Amygdala (tissue), 56 donors: ENCODE data around the gene PTPRD.
A peak's percentile ranks its signal among the peaks of the same experiment; 100 is the strongest.

Source experiments
- DNase-seq, 56 donors: peaks; one replicate each; lab custom pipeline; 2025; lab: John Stamatoyannopoulos, UW

PTPRD gene

DNA sequence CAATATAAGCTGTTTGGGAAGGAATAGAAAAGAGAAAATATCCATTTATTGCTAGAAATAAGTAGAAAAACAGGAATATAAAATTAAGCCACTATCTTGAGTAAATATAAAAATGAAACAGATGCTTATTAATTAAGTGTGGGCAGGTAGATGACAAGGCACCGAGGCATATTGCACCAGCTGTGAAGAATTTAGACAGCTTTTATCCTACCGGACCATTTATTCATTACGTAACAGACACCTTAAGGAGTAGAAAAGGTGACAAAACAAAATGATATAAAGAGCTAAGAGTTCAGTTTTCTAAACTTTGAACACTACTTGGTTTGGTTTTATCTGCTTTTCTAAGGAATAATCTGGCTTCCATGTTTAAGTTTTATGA, 404.1 kb downstream of the PTPRD start:
- no peak for DNase-seq

DNA sequence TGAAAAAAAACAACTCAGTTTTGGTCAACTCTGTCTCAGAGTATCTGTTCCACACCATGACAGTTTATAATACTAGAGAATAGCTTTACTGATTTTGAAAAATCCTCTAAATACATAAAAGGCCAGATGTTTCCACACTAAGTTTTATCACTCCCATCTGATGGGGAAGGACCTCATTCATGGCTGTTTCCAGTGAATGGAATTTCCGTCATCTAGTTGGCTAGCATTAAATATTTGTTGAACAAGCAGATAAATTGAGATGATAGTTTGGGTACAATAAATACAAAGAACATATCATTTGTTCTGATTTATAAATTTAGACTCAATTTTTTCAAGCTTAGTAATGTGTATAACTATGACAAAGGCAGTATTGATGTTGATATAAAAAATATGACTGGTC, 408.5 kb downstream of the PTPRD start:
- DNase-seq: no peak

DNA sequence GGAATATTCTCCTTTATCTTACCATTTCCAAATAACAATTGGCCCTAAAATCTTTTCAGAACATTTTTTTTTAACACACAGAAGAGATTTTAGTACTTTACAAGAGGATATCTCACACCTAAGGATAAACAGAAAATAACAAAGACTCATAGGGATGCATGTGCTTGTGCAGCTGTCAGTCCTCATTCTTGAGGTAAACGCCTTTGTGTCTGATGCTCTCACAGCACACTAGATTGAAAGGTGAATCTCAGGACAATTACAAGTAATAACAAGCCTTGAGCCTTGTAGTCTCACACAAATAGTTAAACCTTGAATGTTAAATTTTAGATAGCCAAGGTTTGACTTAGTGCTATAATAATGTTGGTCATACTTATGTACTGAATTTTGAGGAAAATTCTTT, 439.2 kb downstream of the PTPRD start:
- no peak for DNase-seq

DNA sequence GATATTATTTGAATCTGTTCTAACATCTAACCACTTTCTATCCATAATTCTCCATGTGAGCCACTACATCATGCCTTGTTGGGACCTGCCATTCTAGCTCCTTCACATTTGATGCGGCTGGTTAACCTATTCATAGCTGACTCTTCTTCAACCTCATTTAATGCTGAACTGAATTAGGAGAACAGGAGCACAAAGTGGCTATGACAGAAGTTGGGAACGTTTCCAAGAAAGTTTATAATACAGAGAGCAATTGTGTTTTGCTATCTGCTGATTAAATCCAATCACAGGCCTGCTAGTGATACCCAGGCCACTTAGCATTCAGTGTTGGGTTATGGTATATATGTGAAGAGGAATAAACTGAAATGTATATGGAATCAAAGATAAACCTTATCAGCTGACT, 440.3 kb downstream of the PTPRD start:
- no peak for DNase-seq

DNA sequence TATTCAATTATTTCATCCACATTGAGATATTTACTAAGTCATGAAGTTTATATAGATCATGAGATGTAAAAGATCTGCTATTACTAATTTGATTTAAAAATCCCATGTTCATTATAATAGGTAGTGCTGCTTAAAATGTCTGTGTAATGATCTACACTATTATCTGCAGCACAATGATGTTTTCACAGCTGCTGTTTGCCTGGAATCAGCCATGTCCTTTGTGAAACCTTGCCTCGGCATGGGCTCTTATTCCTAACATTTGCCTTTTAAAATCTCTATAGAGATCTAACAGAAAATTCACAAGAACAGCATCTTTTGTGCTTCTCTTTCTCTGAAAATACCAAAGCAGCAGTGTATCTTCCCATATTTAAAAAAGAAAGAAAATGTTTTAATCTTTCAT, 444.6 kb downstream of the PTPRD start:
- no peak for DNase-seq

DNA sequence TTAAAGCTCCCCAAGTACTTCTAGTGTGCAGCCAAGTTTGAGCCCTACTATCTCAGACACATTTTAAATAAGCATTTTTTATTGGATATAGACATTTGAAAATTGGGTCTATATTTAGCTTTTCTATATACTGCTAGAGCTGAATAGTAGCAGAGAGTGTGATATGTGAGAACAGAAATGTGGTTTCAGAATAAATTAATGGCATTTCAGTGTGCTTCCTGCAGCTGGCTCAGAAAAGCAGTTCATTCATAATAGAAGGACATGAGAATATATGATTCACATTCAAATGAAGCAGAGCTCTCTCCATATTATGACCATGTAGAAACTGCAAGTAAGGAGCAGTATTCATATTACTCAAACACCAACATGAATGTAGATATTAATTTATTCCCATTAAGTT, 464.0 kb downstream of the PTPRD start:
- no peak for DNase-seq

DNA sequence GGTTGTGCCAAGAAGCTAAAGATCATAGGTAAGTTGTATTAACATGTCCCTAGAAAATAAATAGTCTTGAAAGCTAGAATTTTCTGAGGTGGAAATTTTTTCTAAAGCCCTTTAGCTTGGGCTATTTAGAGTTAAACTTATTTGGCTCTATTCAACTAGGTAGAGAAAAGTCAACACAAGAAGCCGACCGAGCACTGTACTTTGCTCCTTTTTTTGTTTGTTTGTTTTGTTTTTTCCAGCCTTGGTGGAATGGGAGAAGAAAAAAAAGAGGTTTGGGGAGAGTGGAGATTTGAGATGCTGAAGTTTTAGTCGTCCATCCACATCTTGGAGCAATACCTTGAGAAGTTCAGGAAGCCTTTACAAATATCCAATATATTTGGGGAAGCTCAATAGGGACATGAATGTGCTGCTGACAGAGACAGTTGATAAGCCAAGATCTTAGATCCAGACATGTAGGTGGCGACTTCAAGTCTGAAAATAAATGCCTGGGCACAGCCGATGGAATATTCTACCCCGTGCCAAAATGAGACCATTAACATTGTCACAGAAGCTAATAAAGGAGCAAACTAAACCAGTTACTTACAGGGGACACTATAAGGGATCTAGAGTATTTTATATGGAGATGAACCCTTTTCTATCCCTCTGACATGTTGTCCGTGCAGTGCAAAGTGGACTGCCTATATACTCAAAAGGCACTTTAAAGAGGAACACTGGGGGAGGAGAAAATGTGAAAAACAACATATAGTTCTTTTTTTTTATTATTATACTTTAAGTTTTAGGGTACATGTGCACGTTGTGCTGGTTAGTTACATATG, 466.1 kb downstream of the PTPRD start:
- no peak for DNase-seq

DNA sequence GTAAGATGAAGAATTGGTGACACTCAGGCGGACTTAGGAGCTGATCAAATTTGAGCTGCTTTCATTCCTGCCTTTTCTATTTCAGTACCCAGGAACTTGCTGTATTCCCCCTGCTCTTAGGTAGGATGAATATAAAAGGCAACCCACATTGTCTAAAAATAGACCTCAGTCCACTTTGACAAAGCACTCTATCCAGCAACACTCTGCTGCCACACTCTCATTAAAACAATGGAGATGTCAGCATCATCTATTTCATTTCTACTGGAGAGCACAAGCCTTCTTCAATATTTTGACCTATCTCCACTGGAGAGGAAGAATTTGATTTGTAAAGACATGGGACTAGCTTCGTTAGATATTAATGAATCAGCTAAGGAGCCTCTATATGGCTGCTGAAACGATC, 468.4 kb downstream of the PTPRD start:
- DNase-seq: no peak

DNA sequence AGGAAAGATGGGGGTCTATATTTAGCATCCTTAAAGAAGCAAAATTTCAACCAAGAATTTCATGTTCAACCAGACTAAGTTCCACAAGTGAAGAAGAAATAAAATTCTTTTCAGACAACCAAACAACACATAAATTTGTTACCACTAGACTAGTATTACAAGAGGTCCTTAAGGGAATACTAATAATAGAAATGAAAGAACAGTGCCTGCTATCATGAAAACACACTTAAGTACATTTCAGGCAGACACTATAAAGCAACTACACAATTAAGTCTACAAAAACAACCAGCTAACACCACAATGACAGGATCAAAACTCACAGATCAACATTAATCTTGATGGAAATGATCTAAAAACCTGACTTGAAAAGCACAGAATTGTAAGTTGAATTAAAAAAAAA, 477.2 kb downstream of the PTPRD start:
- DNase-seq: no peak

DNA sequence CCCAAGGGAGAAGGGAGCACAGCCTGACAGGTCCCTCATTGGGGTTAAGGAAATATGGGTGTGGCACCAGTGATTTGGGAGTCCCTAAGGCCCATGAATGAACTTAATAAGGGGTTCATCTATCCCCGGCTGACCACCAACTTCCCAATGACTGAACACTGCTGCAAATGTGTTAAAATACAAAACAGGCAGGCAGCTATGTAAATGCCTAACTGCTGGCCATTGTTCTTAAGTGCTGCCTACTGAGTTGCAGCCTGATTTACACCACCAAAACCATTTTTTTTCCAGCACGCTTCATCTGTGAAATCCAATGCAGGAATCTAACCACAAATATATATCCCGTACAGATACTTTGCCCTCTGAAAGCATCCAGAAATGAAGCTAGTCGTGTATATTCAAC, 478.5 kb downstream of the PTPRD start:
- DNase-seq: no peak

DNA sequence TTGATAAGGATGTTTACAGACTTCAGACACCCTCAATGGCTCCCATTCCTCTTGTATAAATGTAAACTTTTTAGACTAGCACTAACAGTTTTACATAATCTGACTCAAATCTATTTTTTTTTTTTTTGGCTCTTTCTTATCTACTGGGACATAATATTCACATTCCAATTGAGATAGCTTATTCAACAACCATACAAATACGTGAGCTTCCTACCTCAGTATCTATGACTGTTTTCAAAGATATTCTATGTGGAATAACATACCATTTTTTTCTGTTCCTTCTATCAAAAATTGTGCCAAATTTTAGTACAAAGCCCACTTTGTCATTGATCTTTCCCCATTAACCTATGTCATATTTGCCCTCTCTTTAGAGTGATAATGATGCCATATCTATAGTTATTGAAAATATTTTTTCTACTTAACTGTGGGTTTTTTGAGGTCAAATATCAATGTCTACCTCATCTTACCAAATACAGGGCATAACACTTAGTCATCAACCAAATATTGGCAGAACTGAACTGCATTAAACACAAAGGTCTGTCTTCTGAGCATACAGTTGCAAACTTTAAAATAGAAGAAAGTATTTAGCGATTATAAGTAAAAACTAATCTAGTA, 482.6 kb downstream of the PTPRD start:
- DNase-seq: no peak

DNA sequence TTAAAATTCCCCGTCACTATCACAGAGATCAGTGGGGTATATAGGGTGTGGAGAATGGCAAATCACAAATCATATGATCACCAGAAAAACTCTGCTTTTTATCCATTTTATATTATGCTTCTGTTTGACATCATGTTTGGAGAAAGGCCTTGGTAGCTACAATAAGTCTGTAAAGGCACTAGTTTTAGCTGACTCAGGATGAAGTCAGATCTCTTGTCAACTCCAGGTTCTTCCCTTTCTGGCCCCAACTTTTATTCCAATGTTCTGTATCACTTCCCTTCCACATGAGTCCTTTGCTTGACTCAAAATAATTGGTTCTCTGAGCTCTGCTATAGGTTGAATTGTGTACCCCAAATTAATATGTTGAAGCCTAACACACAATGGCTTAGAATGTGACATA, 484.9 kb downstream of the PTPRD start:
- no peak for DNase-seq

DNA sequence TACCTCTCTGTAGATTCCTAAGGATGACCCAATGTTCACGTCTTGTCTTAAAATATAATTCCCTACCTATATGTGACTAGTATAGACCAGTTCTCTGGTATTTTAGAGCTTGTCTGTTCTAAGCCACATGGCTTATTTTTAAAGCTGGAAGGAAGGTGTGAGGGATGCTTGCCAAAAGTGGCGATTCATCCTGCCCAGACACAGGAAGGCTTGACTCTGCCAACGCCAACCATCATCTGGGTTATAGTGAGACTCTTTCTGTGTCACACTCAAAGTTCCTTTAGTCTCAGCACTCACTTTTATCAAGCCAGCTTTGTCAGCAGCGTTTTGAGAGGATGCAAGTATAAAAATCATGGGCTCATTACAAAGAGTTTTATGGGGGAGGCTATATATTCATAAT, 500.0 kb downstream of the PTPRD start:
- DNase-seq: peak in 1 of 56 donors; percentile 0

DNA sequence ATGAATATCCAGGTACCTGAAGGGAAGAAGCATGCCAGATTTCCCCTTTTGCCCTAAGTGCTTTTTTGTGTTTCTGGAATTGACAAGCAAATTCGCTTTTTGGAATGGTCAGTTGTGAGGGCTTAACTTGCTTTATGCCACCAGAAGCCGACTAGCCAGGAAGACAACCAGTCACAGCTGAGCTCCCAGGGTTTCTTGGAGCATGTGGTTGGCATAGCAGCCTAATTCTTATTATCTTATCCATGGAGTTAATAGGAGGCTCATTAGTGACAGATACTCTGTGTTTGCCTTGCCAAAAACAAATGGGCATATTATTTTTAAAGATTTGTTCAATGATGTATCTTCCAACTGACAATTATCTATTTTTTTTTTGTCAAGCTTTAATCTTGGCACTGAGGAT, 500.7 kb downstream of the PTPRD start:
- DNase-seq: no peak

DNA sequence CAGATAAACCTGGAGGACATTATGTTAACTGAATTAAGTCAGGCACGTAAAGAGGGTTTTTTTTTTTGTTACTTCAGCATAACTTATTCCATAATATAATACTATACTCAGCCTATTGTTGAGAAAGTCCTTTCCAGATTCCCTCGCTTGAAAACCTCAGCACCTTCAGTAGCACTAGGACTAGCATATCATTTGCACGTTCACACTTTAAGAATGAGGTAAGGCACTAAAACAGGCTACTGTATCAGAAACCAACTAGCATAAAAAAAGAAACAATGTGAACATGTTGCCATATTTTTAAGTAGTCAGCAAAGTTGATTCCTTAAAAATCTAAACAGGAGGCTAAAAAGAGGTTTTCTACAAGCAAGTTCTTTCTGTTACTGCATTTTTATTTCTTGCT, 504.0 kb downstream of the PTPRD start:
- DNase-seq: no peak

DNA sequence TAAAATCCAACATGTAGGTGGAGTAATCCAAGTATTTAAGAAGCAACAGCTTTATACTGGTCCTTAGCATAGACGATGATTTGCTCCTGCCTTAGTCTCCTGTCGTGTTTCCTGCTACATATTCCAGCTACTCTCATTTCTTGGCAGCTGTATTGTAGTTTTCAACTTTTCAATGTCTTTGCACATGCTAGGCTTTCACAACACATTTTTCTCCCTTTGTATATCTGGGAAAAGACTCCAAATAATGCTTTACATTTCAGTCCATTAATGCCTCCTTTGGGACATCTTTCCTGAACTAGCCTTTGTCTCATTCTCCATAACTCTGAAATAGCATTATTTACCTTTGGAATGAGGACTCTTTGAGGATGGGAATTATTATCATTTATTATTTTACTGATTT, 508.0 kb downstream of the PTPRD start:
- no peak for DNase-seq

DNA sequence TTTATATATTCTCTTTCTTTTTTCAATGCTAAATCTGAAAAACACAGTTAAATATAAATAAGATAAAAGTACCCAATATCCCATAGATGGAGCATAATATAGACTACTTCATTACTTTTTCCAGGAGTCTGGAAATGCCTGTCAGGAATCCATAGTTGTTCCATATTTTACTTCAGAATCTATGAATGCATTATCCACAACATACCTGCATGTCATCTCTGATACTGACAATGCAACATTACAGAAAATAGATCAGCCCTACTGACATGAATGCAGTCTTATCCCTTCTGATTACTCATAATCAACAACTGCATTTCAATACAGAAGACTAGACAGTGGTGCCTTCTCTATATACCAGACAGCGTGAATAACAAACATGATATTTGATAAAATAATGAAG, 517.6 kb downstream of the PTPRD start:
- DNase-seq: no peak

DNA sequence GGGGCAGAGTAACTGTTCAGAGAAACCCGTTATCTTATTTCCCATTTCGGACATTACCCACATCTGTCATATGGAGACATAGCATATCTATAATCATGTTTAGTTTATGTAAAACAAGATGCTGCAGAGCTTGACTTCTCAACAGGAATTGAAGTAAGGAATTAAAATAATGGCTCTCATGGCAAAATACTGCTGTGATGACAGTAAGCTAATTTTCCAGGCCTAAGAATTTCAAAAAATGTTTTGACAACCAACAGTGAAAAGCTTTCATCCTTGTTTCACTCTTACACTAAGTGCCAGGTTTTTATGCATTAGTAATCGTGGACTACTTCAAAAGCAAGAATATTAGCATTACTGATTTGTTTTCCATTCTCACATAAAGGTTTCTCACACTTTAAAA, 518.2 kb downstream of the PTPRD start:
- DNase-seq: no peak

DNA sequence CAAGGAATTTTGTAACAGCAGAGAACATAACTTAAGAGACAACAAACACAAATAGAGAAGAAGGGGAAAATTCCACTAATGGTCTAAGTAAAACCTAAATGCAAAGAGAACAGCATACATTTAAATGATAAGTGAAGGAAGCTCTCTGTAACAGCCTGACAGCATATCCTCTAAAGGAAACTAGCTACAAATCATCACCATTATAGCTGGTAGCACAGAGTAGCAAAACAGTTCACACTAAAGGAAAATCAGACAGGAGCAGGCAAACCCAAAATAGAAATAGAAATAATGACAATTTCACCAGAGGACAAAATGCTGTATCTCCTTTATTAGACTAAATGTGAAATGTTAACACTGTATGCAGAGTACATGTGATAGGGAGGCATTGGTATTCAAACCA, 532.8 kb downstream of the PTPRD start:
- DNase-seq: no peak

DNA sequence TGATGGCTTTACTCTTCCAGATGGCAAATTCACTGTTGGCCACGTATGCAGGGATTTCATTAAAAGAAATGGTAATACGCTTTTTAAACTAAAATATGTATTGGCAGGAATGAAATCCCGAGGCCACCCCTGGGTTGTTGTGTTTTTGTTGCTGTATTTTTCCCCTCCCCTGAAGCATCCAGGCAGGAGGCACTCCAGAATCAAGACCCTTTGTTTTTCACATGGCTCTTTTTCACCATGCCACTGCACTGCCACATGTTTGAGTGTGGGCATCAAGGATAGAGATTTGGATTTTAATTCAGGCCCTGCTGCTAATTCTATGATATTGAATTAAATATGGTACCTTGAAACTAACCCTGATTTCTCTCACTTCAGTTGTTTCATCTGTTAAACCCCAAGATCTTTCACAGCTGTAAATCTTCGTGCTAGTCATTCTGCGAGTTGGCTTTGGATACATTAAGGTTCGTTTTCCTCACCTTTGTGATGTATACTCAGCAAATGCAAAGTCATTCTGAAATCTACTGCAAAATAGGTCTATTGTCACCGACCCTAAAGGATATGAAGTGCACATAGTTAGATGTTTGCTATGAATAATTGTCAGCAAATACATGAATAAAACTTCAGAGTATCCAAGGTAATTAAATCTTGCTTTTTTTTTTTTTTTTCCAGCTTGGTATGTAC, 533.4 kb downstream of the PTPRD start:
- no peak for DNase-seq

DNA sequence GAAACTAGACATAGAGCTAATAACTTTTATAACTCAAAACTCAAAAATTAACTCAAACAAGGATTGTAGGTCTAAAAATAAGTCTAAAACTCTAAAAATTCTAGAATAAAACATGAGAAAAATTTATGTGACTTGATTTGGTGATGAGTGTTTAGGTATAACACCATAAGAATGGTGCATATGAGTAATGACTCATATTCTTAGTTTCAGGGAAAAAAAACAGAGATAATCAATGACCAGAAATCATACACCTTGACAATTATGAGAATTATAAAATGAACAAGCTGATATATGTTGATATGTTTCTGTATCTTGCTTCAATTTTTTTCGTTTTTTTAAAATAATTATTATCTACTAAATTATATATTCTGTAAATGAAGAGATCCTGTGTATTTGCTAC, 541.2 kb downstream of the PTPRD start:
- DNase-seq: no peak
